ENCODE measurements around the gene TBC1D9B.

Gene TBC1D9B

DNA sequence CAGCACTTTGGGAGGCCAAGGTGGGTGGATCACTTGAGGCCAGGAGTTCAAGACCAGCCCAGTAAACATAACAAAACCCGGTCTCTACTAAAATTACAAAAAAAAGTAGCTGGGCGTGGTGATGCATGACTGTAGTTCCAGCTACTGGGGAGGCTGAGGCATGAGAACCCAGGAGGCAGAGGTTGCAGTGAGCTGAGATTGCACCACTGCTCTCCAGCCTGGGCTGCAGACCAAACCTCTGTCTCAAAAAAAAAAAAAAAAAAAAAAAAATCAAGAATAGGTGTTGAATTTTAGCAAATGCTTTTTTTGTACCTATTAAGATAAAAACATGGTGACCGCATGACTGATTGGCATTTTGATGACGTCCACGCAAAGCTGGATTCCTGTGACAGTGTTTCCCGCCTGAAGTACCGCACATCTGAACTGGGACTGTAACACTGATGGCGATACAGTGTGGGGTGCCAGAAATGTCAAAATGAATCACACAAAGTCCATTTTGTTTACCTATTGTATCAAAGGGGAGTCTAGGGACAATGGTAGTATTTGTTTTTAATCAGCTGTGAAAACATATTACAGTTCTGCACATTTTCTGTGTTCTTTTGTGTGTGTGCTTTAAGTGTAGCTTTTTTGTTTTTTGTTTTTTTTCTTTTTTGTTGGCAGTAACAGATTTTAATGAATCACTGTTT, 23.2 kb upstream of the TBC1D9B start:
- TF ChIP-seq, protein P1, sequence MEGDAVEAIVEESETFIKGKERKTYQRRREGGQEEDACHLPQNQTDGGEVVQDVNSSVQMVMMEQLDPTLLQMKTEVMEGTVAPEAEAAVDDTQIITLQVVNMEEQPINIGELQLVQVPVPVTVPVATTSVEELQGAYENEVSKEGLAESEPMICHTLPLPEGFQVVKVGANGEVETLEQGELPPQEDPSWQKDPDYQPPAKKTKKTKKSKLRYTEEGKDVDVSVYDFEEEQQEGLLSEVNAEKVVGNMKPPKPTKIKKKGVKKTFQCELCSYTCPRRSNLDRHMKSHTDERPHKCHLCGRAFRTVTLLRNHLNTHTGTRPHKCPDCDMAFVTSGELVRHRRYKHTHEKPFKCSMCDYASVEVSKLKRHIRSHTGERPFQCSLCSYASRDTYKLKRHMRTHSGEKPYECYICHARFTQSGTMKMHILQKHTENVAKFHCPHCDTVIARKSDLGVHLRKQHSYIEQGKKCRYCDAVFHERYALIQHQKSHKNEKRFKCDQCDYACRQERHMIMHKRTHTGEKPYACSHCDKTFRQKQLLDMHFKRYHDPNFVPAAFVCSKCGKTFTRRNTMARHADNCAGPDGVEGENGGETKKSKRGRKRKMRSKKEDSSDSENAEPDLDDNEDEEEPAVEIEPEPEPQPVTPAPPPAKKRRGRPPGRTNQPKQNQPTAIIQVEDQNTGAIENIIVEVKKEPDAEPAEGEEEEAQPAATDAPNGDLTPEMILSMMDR (IDR thresholded peaks at IDR 0.05; ENCODE audit: low read length, missing control alignments) = no peak
- no peak for DNase-seq (ENCODE audit: low read depth)

DNA sequence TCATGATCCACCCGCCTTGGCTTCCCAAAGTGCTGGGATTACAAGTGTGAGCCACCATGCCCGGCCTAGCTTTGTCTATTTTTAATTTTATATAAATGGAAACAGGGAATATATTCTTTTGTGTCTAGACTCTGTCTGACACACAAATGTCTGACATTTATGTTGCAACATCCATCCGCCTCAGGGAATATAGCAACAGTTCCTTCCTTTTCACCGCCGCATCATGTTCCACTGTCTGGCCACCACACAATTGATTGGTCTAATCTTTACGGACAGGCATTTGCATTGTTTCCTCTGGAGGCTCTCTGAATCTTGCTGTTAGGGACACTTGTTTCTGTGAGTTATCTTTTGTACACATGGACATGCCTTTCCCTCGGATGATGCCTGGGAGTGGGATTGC, 20.1 kb upstream of the TBC1D9B start:
- TF ChIP-seq, protein P1 (IDR thresholded peaks at IDR 0.05; ENCODE audit: low read length, missing control alignments) = no peak
- DNase-seq (ENCODE audit: low read depth) = no peak
- no peak overlapping the region for H3K4me3 ChIP-seq (replicated peaks; ENCODE audit: low read depth, low read length)

More for the DNA sequence above, 23.2 kb upstream of the TBC1D9B start:
- no peak overlapping the region for H3K4me3 ChIP-seq (replicated peaks; ENCODE audit: low read depth, low read length)

DNA sequence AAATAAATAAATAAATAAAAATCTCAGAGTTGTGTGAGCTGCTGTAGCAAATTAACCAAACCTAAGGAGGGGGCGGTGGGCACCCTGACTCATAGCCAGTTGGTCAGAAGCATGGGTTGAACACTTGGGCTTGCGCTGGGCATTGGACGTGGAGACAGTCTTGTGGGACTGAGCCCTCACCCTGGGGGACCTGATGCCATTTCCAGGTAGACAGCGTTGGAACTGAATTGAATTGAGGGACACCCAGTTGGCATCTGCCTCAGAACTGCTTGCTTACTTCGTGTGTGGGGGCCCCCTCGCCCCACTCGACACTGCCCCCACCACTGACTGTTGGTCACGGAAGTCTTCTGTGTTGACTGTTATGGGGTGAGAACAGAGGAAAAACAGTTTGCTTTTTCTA, 19.0 kb upstream of the TBC1D9B start:
- TF ChIP-seq, protein P1 (IDR thresholded peaks at IDR 0.05; ENCODE audit: low read length, missing control alignments) = no peak
- no peak for DNase-seq (ENCODE audit: low read depth)
- no peak overlapping the region for H3K4me3 ChIP-seq (replicated peaks; ENCODE audit: low read depth, low read length)

DNA sequence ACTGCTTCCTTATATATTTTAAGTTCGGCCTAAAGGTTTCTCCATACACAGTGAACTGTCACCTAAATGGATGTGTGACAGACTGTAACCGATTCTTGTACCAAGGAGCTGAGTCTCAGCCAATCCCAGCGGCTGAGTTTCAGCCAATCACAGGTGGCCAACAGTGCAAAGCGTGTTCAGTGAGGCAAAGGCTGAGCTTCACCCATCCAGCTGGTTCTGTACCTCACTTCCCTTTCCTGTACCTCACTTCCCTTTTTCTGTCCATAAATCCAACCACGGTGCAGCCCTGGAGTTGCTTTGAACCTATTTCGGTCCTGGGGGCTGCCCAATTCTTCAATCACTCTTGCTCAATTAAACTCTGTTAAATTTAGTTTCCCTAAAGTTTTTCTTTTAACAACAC, 15.7 kb upstream of the TBC1D9B start:
- no peak for DNase-seq (ENCODE audit: low read depth)
- TF ChIP-seq, protein P1 (IDR thresholded peaks at IDR 0.05; ENCODE audit: low read length, missing control alignments) = no peak
- no peak overlapping the region for H3K4me3 ChIP-seq (replicated peaks; ENCODE audit: low read depth, low read length)

DNA sequence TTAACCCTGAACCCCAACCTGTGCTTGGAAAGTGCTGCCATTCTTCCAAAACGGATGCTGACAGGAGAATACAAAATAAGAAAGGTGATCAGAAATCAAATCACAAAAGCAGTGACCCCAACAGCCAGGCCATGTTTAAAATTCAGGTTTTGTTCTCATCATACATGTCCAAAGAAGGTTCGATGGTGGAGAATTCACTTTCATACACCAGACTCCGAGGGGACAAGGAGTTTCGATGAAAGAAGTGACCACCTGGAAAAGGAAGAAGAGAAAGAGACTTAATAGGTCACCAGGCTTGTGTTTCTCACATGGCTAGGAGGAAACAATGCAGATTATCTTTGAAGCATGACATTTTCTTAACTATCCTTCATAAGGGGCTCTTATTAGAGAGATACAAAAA, 12.5 kb upstream of the TBC1D9B start:
- no peak for DNase-seq (ENCODE audit: low read depth)
- TF ChIP-seq, protein P1 (IDR thresholded peaks at IDR 0.05; ENCODE audit: low read length, missing control alignments) = no peak
- H3K4me3 ChIP-seq (replicated peaks; ENCODE audit: low read depth, low read length) = no peak overlapping the region

DNA sequence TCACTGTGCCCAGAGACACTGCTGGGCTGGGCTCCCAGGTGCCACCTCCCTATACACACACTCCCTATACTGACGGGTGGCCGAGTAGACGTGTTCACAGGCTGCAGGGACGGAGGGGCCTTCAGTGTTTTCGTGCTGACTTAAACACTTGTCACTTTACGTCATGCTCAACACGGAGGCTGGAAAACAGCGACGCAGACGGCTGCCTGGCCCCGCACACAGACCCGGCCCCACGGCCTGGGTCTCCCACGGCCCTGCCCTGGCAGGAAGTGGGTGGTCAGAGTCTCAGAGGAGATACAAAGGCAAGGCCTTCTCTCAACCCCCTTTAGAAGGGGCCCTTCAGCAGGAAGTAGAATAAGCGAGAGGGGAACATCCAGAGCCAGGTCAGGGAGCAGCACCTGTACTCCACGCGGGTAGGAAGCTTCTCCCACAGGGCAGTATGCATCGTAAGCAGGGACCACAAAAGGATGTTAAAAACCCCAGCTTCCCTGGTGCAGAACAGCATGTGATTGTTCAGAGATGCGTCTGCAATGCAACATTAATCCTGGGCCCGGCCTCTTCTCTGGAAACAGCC, 11.9 kb upstream of the TBC1D9B start:
- TF ChIP-seq, protein P1 (IDR thresholded peaks at IDR 0.05; ENCODE audit: low read length, missing control alignments) = no peak
- DNase-seq (ENCODE audit: low read depth) = no peak
- no peak overlapping the region for H3K4me3 ChIP-seq (replicated peaks; ENCODE audit: low read depth, low read length)
